ENCODE data around the gene PPFIA1.

- TF ChIP-seq EP300 (IDR thresholded peaks at IDR 0.05) (no peak), POLR2AphosphoS5 (IDR thresholded peaks at IDR 0.05) (no peak)
Observed at GRCh38 chr11:70225681-70226177, 44.8 kb upstream of the PPFIA1 start.

All from sigmoid colon (tissue), 4 donors.